ENCODE data around the gene GALNT9. TPM values are rescaled to one million over a fixed set of nuclear protein-coding genes. Genes with fewer than 3 reads are reported as not detected.

Gene GALNT9
- total and polyA plus RNA-seq, 5 donors from 2014 or later = 0.37 to 0.69 (median 0.64) TPM; not detected in 2

- H3K4me1 ChIP-seq (ENCODE audit: control insufficient read depth, insufficient read depth, low read length, poor library complexity, severe bottlenecking) = peaks cover 14% of the 10 kb centered on the region
- Mint-ChIP-seq H3K27ac (no peak overlapping the region), H3K9me3 (peaks cover 0 to 2% (median 0%) of the 10 kb centered on the region in 7 donors), H3K4me3 (no peak overlapping the region), H3K4me1 (peaks cover 0 to 17% (median 5%) of the 10 kb centered on the region in 4 donors), H3K36me3 (no peaks in the 10 kb centered on the region), H3K27me3 (no peaks in the 10 kb centered on the region)
- no peak overlapping the region for H3K27ac ChIP-seq (ENCODE audit: insufficient read depth, low read length, poor library complexity, severe bottlenecking)
- no peaks in the 10 kb centered on the region for H3K27me3 ChIP-seq (ENCODE audit: control insufficient read depth, insufficient read depth, low read length)
- H3K4me3 ChIP-seq (ENCODE audit: low read depth, low read length) = no peak overlapping the region
- ATAC-seq (ENCODE audit: low read depth in 2 of 2) = no peak
- no peak for DNase-seq
- H3K36me3 ChIP-seq (ENCODE audit: control insufficient read depth, insufficient read depth, low read length) = no peaks in the 10 kb centered on the region
- H3K9me3 ChIP-seq (ENCODE audit: control insufficient read depth in 2 of 2, low read length in 2 of 2) = no peaks in the 10 kb centered on the region
Observed at GRCh38 chr12:132281038-132281437, 48.4 kb downstream of the GALNT9 start.

- Histone ChIP-seq H3K27me3 (ENCODE audit: control insufficient read depth, insufficient read depth, low read length) (no peaks in the 10 kb centered on the region), H3K4me3 (ENCODE audit: low read depth, low read length) (no peak overlapping the region), H3K4me1 (ENCODE audit: control insufficient read depth, insufficient read depth, low read length, poor library complexity, severe bottlenecking) (peaks cover 14% of the 10 kb centered on the region), H3K27ac (ENCODE audit: insufficient read depth, low read length, poor library complexity, severe bottlenecking) (no peak overlapping the region), H3K9me3 (ENCODE audit: control insufficient read depth in 2 of 2, low read length in 2 of 2) (no peaks in the 10 kb centered on the region), H3K36me3 (ENCODE audit: control insufficient read depth, insufficient read depth, low read length) (no peaks in the 10 kb centered on the region)
- DNase-seq (no peak), ATAC-seq (ENCODE audit: low read depth in 2 of 2) (no peak)
- Mint-ChIP-seq H3K4me1 (peaks cover 0 to 14% (median 5%) of the 10 kb centered on the region in 4 donors), H3K27ac (no peak overlapping the region), H3K4me3 (no peak overlapping the region), H3K36me3 (no peaks in the 10 kb centered on the region), H3K27me3 (no peaks in the 10 kb centered on the region), H3K9me3 (peaks cover 0 to 2% (median 0%) of the 10 kb centered on the region in 7 donors)
Observed at GRCh38 chr12:132280406-132280805, 49.0 kb downstream of the GALNT9 start.

DNA sequence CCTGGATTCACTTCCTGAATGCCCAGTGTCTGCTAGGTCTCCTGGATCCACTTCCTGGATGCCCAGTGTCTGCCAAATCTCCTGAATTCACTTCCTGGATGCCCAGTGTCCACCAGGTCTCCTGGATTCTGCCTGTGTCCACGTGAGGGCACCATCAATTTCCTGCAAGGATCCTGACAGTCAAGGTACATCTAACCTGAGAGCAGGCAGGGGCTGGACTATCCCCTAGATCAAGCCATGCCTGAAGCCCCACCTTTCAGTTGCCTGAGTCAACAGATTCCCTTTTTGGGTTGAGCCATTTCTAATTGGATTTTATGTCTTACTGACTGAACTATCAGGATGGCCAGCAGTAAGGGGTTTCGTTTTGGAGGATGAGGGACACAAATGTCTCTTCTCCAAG is 49.5 kb downstream of the GALNT9 start:
- H3K27ac Mint-ChIP-seq = no peak overlapping the region
- peaks cover 0 to 2% (median 0%) of the 10 kb centered on the region in 7 donors for H3K9me3 Mint-ChIP-seq
- H3K4me1 Mint-ChIP-seq = peaks cover 0 to 14% (median 5%) of the 10 kb centered on the region in 4 donors
- Histone ChIP-seq H3K36me3 (ENCODE audit: control insufficient read depth, insufficient read depth, low read length) (no peaks in the 10 kb centered on the region), H3K27me3 (ENCODE audit: control insufficient read depth, insufficient read depth, low read length) (no peaks in the 10 kb centered on the region), H3K4me3 (ENCODE audit: low read depth, low read length) (no peak overlapping the region), H3K4me1 (ENCODE audit: control insufficient read depth, insufficient read depth, low read length, poor library complexity, severe bottlenecking) (peaks cover 14% of the 10 kb centered on the region), H3K27ac (ENCODE audit: insufficient read depth, low read length, poor library complexity, severe bottlenecking) (no peak overlapping the region), H3K9me3 (ENCODE audit: control insufficient read depth in 2 of 2, low read length in 2 of 2) (no peaks in the 10 kb centered on the region)
- no peak overlapping the region for H3K4me3 Mint-ChIP-seq
- ATAC-seq (ENCODE audit: low read depth in 2 of 2) (no peak), DNase-seq (no peak)
- no peaks in the 10 kb centered on the region for H3K27me3 Mint-ChIP-seq
- H3K36me3 Mint-ChIP-seq = no peaks in the 10 kb centered on the region

GRCh38 chr12:132279184-132279889 is 50.1 kb downstream of the GALNT9 start:
- no peaks in the 10 kb centered on the region for H3K27me3 Mint-ChIP-seq
- H3K4me3 Mint-ChIP-seq = no peak overlapping the region
- Histone ChIP-seq H3K27me3 (ENCODE audit: control insufficient read depth, insufficient read depth, low read length) (no peaks in the 10 kb centered on the region), H3K4me1 (ENCODE audit: control insufficient read depth, insufficient read depth, low read length, poor library complexity, severe bottlenecking) (peaks cover 14% of the 10 kb centered on the region), H3K27ac (ENCODE audit: insufficient read depth, low read length, poor library complexity, severe bottlenecking) (no peak overlapping the region), H3K9me3 (ENCODE audit: control insufficient read depth in 2 of 2, low read length in 2 of 2) (no peaks in the 10 kb centered on the region), H3K4me3 (ENCODE audit: low read depth, low read length) (no peak overlapping the region), H3K36me3 (ENCODE audit: control insufficient read depth, insufficient read depth, low read length) (no peaks in the 10 kb centered on the region)
- H3K9me3 Mint-ChIP-seq = peaks cover 0 to 2% (median 0%) of the 10 kb centered on the region in 7 donors
- peaks cover 0 to 12% (median 4%) of the 10 kb centered on the region in 4 donors for H3K4me1 Mint-ChIP-seq
- DNase-seq (no peak), ATAC-seq (ENCODE audit: low read depth in 2 of 2) (no peak)
- H3K27ac Mint-ChIP-seq = no peak overlapping the region
- H3K36me3 Mint-ChIP-seq = no peaks in the 10 kb centered on the region

GRCh38 chr12:132278401-132279183 is 50.8 kb downstream of the GALNT9 start:
- H3K4me3 ChIP-seq (ENCODE audit: low read depth, low read length) = no peak overlapping the region
- ATAC-seq (ENCODE audit: low read depth in 2 of 2) = no peak
- H3K27me3 Mint-ChIP-seq = no peaks in the 10 kb centered on the region

GRCh38 chr12:132277949-132278348 is 51.4 kb downstream of the GALNT9 start:
- Histone ChIP-seq H3K4me3 (ENCODE audit: low read depth, low read length) (no peak overlapping the region), H3K4me1 (ENCODE audit: control insufficient read depth, insufficient read depth, low read length, poor library complexity, severe bottlenecking) (peaks cover 6% of the 10 kb centered on the region), H3K27me3 (ENCODE audit: control insufficient read depth, insufficient read depth, low read length) (no peaks in the 10 kb centered on the region), H3K27ac (ENCODE audit: insufficient read depth, low read length, poor library complexity, severe bottlenecking) (no peak overlapping the region), H3K9me3 (ENCODE audit: control insufficient read depth in 2 of 2, low read length in 2 of 2) (no peaks in the 10 kb centered on the region), H3K36me3 (ENCODE audit: control insufficient read depth, insufficient read depth, low read length) (no peaks in the 10 kb centered on the region)
- ATAC-seq (ENCODE audit: low read depth in 2 of 2) (no peak), DNase-seq (no peak)
- H3K36me3 Mint-ChIP-seq = no peaks in the 10 kb centered on the region
- no peak overlapping the region for H3K27ac Mint-ChIP-seq
- peaks cover 0 to 5% (median 0%) of the 10 kb centered on the region in 4 donors for H3K4me1 Mint-ChIP-seq
- no peaks in the 10 kb centered on the region for H3K27me3 Mint-ChIP-seq
- H3K9me3 Mint-ChIP-seq = no peaks in the 10 kb centered on the region
- no peak overlapping the region for H3K4me3 Mint-ChIP-seq

More at GRCh38 chr12:132278401-132279183, 50.8 kb downstream of the GALNT9 start:
- Mint-ChIP-seq H3K36me3 (no peaks in the 10 kb centered on the region), H3K4me1 (peaks cover 0 to 5% (median 2%) of the 10 kb centered on the region in 4 donors), H3K9me3 (no peaks in the 10 kb centered on the region), H3K27ac (no peak overlapping the region), H3K4me3 (no peak overlapping the region)
- Histone ChIP-seq H3K36me3 (ENCODE audit: control insufficient read depth, insufficient read depth, low read length) (no peaks in the 10 kb centered on the region), H3K4me1 (ENCODE audit: control insufficient read depth, insufficient read depth, low read length, poor library complexity, severe bottlenecking) (peaks cover 12% of the 10 kb centered on the region), H3K27ac (ENCODE audit: insufficient read depth, low read length, poor library complexity, severe bottlenecking) (no peak overlapping the region), H3K9me3 (ENCODE audit: control insufficient read depth in 2 of 2, low read length in 2 of 2) (no peaks in the 10 kb centered on the region), H3K27me3 (ENCODE audit: control insufficient read depth, insufficient read depth, low read length) (no peaks in the 10 kb centered on the region)
- DNase-seq = no peak

DNA sequence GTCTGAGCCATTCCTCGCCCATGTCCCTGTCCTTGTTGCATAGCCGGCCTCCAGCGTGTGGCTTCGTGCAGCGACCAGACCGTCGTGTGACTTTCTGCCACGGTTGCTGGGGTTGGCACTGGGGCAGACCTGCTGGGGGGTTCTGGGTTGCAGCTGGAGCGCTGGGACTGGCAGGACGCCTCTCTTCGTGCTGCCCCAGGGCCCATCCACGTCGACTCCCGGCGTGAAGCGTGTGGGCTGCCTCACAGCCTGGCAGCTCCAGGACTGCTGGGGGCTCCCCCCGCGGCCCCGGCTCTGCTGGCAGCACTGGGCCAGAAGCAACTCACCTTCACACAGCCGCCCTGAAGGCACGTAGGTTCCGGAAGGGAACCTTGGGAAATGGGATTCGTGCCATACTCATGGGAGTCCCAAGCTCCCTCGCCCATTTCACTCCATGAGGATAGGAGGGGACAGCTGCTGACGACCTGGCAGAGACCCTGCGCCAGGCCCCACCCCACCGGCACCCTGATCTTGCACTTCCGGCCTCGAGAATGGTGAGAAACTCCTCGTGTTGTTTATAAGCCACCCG is 51.9 kb downstream of the GALNT9 start:
- Mint-ChIP-seq H3K4me1 (peaks cover 0 to 5% (median 0%) of the 10 kb centered on the region in 4 donors), H3K4me3 (no peak overlapping the region), H3K36me3 (no peaks in the 10 kb centered on the region), H3K27ac (no peak overlapping the region), H3K27me3 (no peaks in the 10 kb centered on the region), H3K9me3 (no peaks in the 10 kb centered on the region)
- no peak for ATAC-seq (ENCODE audit: low read depth in 2 of 2)
- Histone ChIP-seq H3K4me3 (ENCODE audit: low read depth, low read length) (no peak overlapping the region), H3K27me3 (ENCODE audit: control insufficient read depth, insufficient read depth, low read length) (no peaks in the 10 kb centered on the region), H3K36me3 (ENCODE audit: control insufficient read depth, insufficient read depth, low read length) (no peaks in the 10 kb centered on the region), H3K4me1 (ENCODE audit: control insufficient read depth, insufficient read depth, low read length, poor library complexity, severe bottlenecking) (peaks cover under 1% of the 10 kb centered on the region), H3K27ac (ENCODE audit: insufficient read depth, low read length, poor library complexity, severe bottlenecking) (no peak overlapping the region), H3K9me3 (ENCODE audit: control insufficient read depth in 2 of 2, low read length in 2 of 2) (no peaks in the 10 kb centered on the region)
- no peak for DNase-seq
